Esophagus muscularis mucosa (tissue), 3 donors: ENCODE data around the gene GPR32.

Experiments
- POLR2A ChIP-seq: fragments of 450-650 bp; IDR thresholded peaks from one replicate; pipeline ENCODE4 v1.6.1; 2017; ENCODE audit warnings: antibody characterized with exemption, moderate library complexity, mild to moderate bottlenecking, low read depth
- TF ChIP-seq, protein P1 (sequence below), 3 experiments: fragments of 200-600 bp in 2 of 3; fragments of 450-650 bp in 1 of 3; sonication (generic) in 2 of 3; IDR thresholded peaks; one replicate each; pipeline ENCODE4 v1.5.1; 2017 to 2019; ENCODE audit warnings: antibody characterized with exemption in 3 of 3, mild to moderate bottlenecking in 2 of 3, moderate library complexity in 1 of 3

DNA sequence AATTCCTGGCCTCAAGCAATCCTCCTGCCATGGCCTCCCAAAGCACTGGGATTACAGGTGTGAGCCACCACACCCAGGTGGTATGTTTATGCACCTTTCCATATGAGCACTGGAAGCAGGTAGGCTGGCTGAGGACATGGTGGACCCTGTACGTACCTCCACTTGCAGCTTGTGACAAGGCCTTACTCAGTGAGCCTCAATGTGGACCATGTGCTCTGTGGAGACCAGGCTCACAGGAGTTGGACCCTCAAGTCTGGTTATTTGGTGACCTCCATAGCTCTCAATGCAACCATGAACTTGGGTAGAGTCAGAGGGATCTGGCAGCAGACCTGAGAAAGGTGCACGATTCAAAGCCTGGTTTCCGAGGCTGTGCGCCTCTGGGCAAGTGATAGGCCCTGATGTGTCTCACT, 25.4 kb downstream of the GPR32 start:
- TF ChIP-seq, protein P1, sequence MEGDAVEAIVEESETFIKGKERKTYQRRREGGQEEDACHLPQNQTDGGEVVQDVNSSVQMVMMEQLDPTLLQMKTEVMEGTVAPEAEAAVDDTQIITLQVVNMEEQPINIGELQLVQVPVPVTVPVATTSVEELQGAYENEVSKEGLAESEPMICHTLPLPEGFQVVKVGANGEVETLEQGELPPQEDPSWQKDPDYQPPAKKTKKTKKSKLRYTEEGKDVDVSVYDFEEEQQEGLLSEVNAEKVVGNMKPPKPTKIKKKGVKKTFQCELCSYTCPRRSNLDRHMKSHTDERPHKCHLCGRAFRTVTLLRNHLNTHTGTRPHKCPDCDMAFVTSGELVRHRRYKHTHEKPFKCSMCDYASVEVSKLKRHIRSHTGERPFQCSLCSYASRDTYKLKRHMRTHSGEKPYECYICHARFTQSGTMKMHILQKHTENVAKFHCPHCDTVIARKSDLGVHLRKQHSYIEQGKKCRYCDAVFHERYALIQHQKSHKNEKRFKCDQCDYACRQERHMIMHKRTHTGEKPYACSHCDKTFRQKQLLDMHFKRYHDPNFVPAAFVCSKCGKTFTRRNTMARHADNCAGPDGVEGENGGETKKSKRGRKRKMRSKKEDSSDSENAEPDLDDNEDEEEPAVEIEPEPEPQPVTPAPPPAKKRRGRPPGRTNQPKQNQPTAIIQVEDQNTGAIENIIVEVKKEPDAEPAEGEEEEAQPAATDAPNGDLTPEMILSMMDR (IDR thresholded peaks at IDR 0.05): no peak
- TF ChIP-seq POLR2A: no peak
